ENCODE data around the gene RPUSD1. TPM values are rescaled to one million over a fixed set of nuclear protein-coding genes. Genes with fewer than 3 reads are reported as not detected.

Gene RPUSD1
- total and polyA plus RNA-seq, 2 donors (not counting 1 experiment from before 2014, with no cell fraction given) = 34.7 to 46.1 TPM

- CTCF ChIA-PET = interaction anchor here (0.6 kb wide), 1 partner anchor 154 kb away, joined by 3 read pairs; no protein-coding TSS in a partner anchor
- peaks cover 37% of the 10 kb centered on the region for H3K27me3 Mint-ChIP-seq
- WGBS (ENCODE audit: insufficient coverage) = 95% methylated on average over 10 of the region's 15 CpGs
- Histone ChIP-seq H4K20me1 (ENCODE audit: control insufficient read depth, insufficient read depth, low read length, poor library complexity, severe bottlenecking) (no peaks in the 10 kb centered on the region), H2AFZ (ENCODE audit: insufficient read depth, low read depth, low read length, poor library complexity, severe bottlenecking) (no peak overlapping the region), H3K4me3 (ENCODE audit: control extremely low read depth in 1 of 5, extremely low read depth in 1 of 5, insufficient read depth in 1 of 5, low read depth in 2 of 5, low read length in 4 of 5) (no peak overlapping the region), H3K9me3 (ENCODE audit: control extremely low read depth in 1 of 3, control insufficient read depth in 2 of 3, insufficient read depth in 1 of 3, low read length in 2 of 3) (peaks cover 0 to 24% (median 0%) of the 10 kb centered on the region in 3 donors), H3K27me3 (replicated peaks in 1 of 4; ENCODE audit: control extremely low read depth in 1 of 4, control insufficient read depth in 3 of 4, insufficient read depth in 4 of 4, low read length in 3 of 4) (peaks cover 0 to 60% (median 12%) of the 10 kb centered on the region in 4 experiments), H3K36me3 (replicated peaks in 1 of 2; ENCODE audit: control extremely low read depth in 1 of 2, control insufficient read depth in 1 of 2, extremely low read depth in 1 of 2, insufficient read depth in 2 of 2, low read length in 1 of 2) (no peaks in the 10 kb centered on the region), H3K79me2 (ENCODE audit: control insufficient read depth, insufficient read depth, low read length) (no peaks in the 10 kb centered on the region), H3K9ac (ENCODE audit: low read length) (no peak overlapping the region), H3K4me1 (ENCODE audit: control insufficient read depth in 2 of 2, insufficient read depth in 2 of 2, low read length in 2 of 2) (peaks cover 3 to 16% of the 10 kb centered on the region in 2 donors), H3K4me2 (replicated peaks; ENCODE audit: low read depth, low read length, poor library complexity, severe bottlenecking) (no peak overlapping the region), H3K27ac (ENCODE audit: low read length in 2 of 2) (no peak overlapping the region)
- POLR2A ChIA-PET = no interaction called here
- no peak overlapping the region for H3K27ac Mint-ChIP-seq
- intact Hi-C loops (cut with micrococcal nuclease) = no loop called here
- H3K4me3 Mint-ChIP-seq = no peak overlapping the region
- ATAC-seq (ENCODE audit: low read depth) (no peak), DNase-seq (no peak)
- no peaks in the 10 kb centered on the region for H3K9me3 Mint-ChIP-seq (ENCODE audit: insufficient read depth)
- H3K4me1 Mint-ChIP-seq = peaks cover 14% of the 10 kb centered on the region
- TF ChIP-seq CTCF (IDR thresholded peaks at IDR 0.05) (no peak), EZH2 (IDR thresholded peaks at IDR 0.05; ENCODE audit: borderline replicate concordance, insufficient read depth, low read depth, low read length, poor library complexity, severe bottlenecking) (no peak)
Observed at GRCh38 chr16:815861-816260, 27.7 kb upstream of the RPUSD1 start.

GRCh38 chr16:814974-815373 lies 26.8 kb upstream of the RPUSD1 start:
- Histone ChIP-seq H3K36me3 (replicated peaks in 1 of 2; ENCODE audit: control extremely low read depth in 1 of 2, control insufficient read depth in 1 of 2, extremely low read depth in 1 of 2, insufficient read depth in 2 of 2, low read length in 1 of 2) (no peaks in the 10 kb centered on the region), H3K4me2 (replicated peaks; ENCODE audit: low read depth, low read length, poor library complexity, severe bottlenecking) (no peak overlapping the region), H3K4me3 (ENCODE audit: control extremely low read depth in 1 of 5, extremely low read depth in 1 of 5, insufficient read depth in 1 of 5, low read depth in 2 of 5, low read length in 4 of 5) (no peak overlapping the region), H3K27ac (ENCODE audit: low read length in 2 of 2) (no peak overlapping the region), H4K20me1 (ENCODE audit: control insufficient read depth, insufficient read depth, low read length, poor library complexity, severe bottlenecking) (no peaks in the 10 kb centered on the region), H3K79me2 (ENCODE audit: control insufficient read depth, insufficient read depth, low read length) (peaks cover 4% of the 10 kb centered on the region), H3K9me3 (ENCODE audit: control extremely low read depth in 1 of 3, control insufficient read depth in 2 of 3, insufficient read depth in 1 of 3, low read length in 2 of 3) (peaks cover 0 to 23% (median 0%) of the 10 kb centered on the region in 3 donors), H3K9ac (ENCODE audit: low read length) (no peak overlapping the region), H3K4me1 (ENCODE audit: control insufficient read depth in 2 of 2, insufficient read depth in 2 of 2, low read length in 2 of 2) (peaks cover 3 to 16% of the 10 kb centered on the region in 2 donors), H3K27me3 (replicated peaks in 1 of 4; ENCODE audit: control extremely low read depth in 1 of 4, control insufficient read depth in 3 of 4, insufficient read depth in 4 of 4, low read length in 3 of 4) (peaks cover 0 to 60% (median 12%) of the 10 kb centered on the region in 4 experiments), H2AFZ (ENCODE audit: insufficient read depth, low read depth, low read length, poor library complexity, severe bottlenecking) (no peak overlapping the region)
- no peak overlapping the region for H3K4me3 Mint-ChIP-seq
- no peaks in the 10 kb centered on the region for H3K9me3 Mint-ChIP-seq (ENCODE audit: insufficient read depth)
- H3K4me1 Mint-ChIP-seq = peaks cover 10% of the 10 kb centered on the region
- intact Hi-C loops (cut with micrococcal nuclease) = no loop called here
- no peak overlapping the region for H3K27ac Mint-ChIP-seq
- ATAC-seq (ENCODE audit: low read depth) = no peak
- CTCF ChIA-PET = interaction anchor here (0.6 kb wide), 1 partner anchor 909 kb away, joined by 3 read pairs; no protein-coding TSS in a partner anchor
- POLR2A ChIA-PET = no interaction called here
- 80% methylated on average over 8 of the region's 9 CpGs for WGBS (ENCODE audit: insufficient coverage)
- H3K27me3 Mint-ChIP-seq = peaks cover 32% of the 10 kb centered on the region
- no peak for DNase-seq
- TF ChIP-seq EZH2 (IDR thresholded peaks at IDR 0.05; ENCODE audit: borderline replicate concordance, insufficient read depth, low read depth, low read length, poor library complexity, severe bottlenecking) (no peak), CTCF (IDR thresholded peaks at IDR 0.05) (no peak)
